PC-9 (cell line): ENCODE data around the gene IRAG1. TPM values are rescaled to one million over a fixed set of nuclear protein-coding genes. Genes with fewer than 3 reads are reported as not detected.
A peak's percentile ranks its signal among the peaks of the same experiment; 100 is the strongest.

Source experiments
- BruUV-seq: library from RNA; stranded (reverse); fragments of 400-500 nt; replicated peaks from 2 replicates; lab custom pipeline; 2021; lab: Mats Ljungman, UMichigan
- CTCF ChIA-PET: fragments of 300-600 bp; sonication (Branson Sonifier 250); formaldehyde crosslinking; loops from one replicate; lab custom pipeline; 2022; ENCODE audit warnings: antibody characterized with exemption; lab: Charles Lee
- POLR2A ChIA-PET: fragments of 300-600 bp; sonication (Branson Sonifier 250); formaldehyde crosslinking; loops from one replicate; lab custom pipeline; 2022; ENCODE audit warnings: antibody characterized with exemption; ENCODE audit not compliant: unreplicated experiment; lab: Charles Lee
- DNase-seq, 2 experiments: peaks; one replicate each; pipeline versions ENCODE4 v3.0.0 to v3.0.0-alpha.2; 2015 to 2022; ENCODE audit warnings: mixed read lengths in 1 of 2
- H2AFZ ChIP-seq: fragments of 200-600 bp; sonication (generic); 2 replicates; pipeline ENCODE4 v1.8.1; 2017; ENCODE audit warnings: antibody characterized with exemption
- H3F3A ChIP-seq: fragments of 200-600 bp; sonication (generic); 2 replicates; pipeline ENCODE4 v1.8.1; 2017; ENCODE audit warnings: antibody characterized with exemption, mild to moderate bottlenecking, low read depth; ENCODE audit not compliant: insufficient read depth
- H3K27ac ChIP-seq: fragments of 200-600 bp; sonication (generic); 2 replicates; pipeline ENCODE4 v1.6.1; 2016; ENCODE audit warnings: mixed run types
- H3K27me3 ChIP-seq: fragments of 200-600 bp; sonication (generic); 2 replicates; pipeline ENCODE4 v1.6.1; 2016; ENCODE audit warnings: low read depth, mixed run types; ENCODE audit not compliant: insufficient read depth
- H3K36me3 ChIP-seq: fragments of 200-600 bp; sonication (generic); 2 replicates; pipeline ENCODE4 v1.6.1; 2016; ENCODE audit warnings: low read depth, mixed run types
- H3K4me1 ChIP-seq: fragments of 200-600 bp; sonication (generic); replicated peaks from 2 replicates; pipeline ENCODE4 v1.6.1; 2016; ENCODE audit warnings: mixed run types; ENCODE audit not compliant: insufficient read depth
- H3K4me2 ChIP-seq: fragments of 200-600 bp; sonication (generic); 2 replicates; pipeline ENCODE4 v1.6.1; 2017; ENCODE audit warnings: mixed run types
- H3K4me3 ChIP-seq: fragments of 200-600 bp; sonication (generic); 2 replicates; pipeline ENCODE4 v1.6.1; 2016; ENCODE audit warnings: mixed run types
- H3K79me2 ChIP-seq: fragments of 200-600 bp; sonication (generic); 2 replicates; pipeline ENCODE4 v1.6.1; 2017; ENCODE audit warnings: low read depth, mixed run types
- H3K9me2 ChIP-seq: fragments of 200-600 bp; sonication (generic); 2 replicates; pipeline ENCODE4 v1.8.1; 2017; ENCODE audit warnings: mild to moderate bottlenecking; ENCODE audit not compliant: insufficient read depth
- H3K9me3 ChIP-seq: fragments of 200-600 bp; sonication (generic); 2 replicates; pipeline ENCODE4 v1.8.1; 2016; ENCODE audit warnings: low read depth; ENCODE audit not compliant: insufficient read depth
- H4K20me1 ChIP-seq: fragments of 200-600 bp; sonication (generic); 2 replicates; pipeline ENCODE4 v1.8.1; 2017; ENCODE audit not compliant: insufficient read depth
- EZH2 ChIP-seq: fragments of 200-600 bp; sonication (generic); IDR thresholded peaks from 2 replicates; pipeline ENCODE4 v1.8.0; 2017; ENCODE audit warnings: antibody characterized with exemption, low read depth
- intact Hi-C: fragments of 100-400 bp; cut with micrococcal nuclease; formaldehyde crosslinking; loops from one replicate; pipeline ENCODE4 v1.10.0; 2022; ENCODE audit not compliant: unreplicated experiment
- total RNA-seq: library from RNA; stranded (reverse); gene quantifications from 2 replicates; pipeline ENCODE4 v1.2.3, GENCODE V29; 2021
- TF ChIP-seq, protein P1 (sequence below): fragments of 200-600 bp; sonication (generic); conservative IDR thresholded peaks from 2 replicates; pipeline ENCODE4 v1.6.1; 2017; ENCODE audit warnings: mixed run types, antibody characterized with exemption, mild to moderate bottlenecking, moderate library complexity

Gene IRAG1
- total RNA-seq, 1 experiment from 2014 or later, result 1.3 TPM

GRCh38 chr11:10735481-10736475 lies 42.2 kb upstream of the IRAG1 start:
- intact Hi-C loops, result loop anchor here (1.0 to 5.0 kb wide), 9 partner anchors 81 to 528 kb away; partner anchors contain the start of gene ADM
- H3K79me2 ChIP-seq, result no peaks in the 10 kb centered on the region
- ChIA-PET CTCF (interaction anchor here (0.6 to 1.9 kb wide), 4 partner anchors 195 to 330 kb away, joined by 3 to 13 read pairs (median 6); partner anchors contain the start of gene RNF141), POLR2A (no interaction called here)
- H3K36me3 ChIP-seq, result no peaks in the 10 kb centered on the region
- H3K27me3 ChIP-seq, result no peaks in the 10 kb centered on the region
- peak overlapping the region; percentile 39; the same call in 1 of the 2 replicates for H3K4me3 ChIP-seq
- H3K27ac ChIP-seq, result peak overlapping the region; percentile 78
- H2AFZ ChIP-seq, result 0 out of 2 replicates have a peak overlapping the region, but pooled peaks have one; percentile 48
- no peaks in the 10 kb centered on the region for H3K9me2 ChIP-seq
- peaks cover 6% of the 10 kb centered on the region; the same call in 1 of the 2 replicates for H3F3A ChIP-seq
- peaks cover 5% of the 10 kb centered on the region; the same call in 1 of the 2 replicates for H3K4me1 ChIP-seq
- H3K4me2 ChIP-seq, result peak overlapping the region; percentile 67
- no peaks in the 10 kb centered on the region for H4K20me1 ChIP-seq
- no TSS peak for BruUV-seq
- DNase-seq, result peak; percentile 90 to 93
- no peaks in the 10 kb centered on the region; the same call in 1 of the 2 replicates for H3K9me3 ChIP-seq
- TF ChIP-seq, protein P1, sequence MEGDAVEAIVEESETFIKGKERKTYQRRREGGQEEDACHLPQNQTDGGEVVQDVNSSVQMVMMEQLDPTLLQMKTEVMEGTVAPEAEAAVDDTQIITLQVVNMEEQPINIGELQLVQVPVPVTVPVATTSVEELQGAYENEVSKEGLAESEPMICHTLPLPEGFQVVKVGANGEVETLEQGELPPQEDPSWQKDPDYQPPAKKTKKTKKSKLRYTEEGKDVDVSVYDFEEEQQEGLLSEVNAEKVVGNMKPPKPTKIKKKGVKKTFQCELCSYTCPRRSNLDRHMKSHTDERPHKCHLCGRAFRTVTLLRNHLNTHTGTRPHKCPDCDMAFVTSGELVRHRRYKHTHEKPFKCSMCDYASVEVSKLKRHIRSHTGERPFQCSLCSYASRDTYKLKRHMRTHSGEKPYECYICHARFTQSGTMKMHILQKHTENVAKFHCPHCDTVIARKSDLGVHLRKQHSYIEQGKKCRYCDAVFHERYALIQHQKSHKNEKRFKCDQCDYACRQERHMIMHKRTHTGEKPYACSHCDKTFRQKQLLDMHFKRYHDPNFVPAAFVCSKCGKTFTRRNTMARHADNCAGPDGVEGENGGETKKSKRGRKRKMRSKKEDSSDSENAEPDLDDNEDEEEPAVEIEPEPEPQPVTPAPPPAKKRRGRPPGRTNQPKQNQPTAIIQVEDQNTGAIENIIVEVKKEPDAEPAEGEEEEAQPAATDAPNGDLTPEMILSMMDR, result peak; percentile 90
- no peak for TF ChIP-seq EZH2

DNA sequence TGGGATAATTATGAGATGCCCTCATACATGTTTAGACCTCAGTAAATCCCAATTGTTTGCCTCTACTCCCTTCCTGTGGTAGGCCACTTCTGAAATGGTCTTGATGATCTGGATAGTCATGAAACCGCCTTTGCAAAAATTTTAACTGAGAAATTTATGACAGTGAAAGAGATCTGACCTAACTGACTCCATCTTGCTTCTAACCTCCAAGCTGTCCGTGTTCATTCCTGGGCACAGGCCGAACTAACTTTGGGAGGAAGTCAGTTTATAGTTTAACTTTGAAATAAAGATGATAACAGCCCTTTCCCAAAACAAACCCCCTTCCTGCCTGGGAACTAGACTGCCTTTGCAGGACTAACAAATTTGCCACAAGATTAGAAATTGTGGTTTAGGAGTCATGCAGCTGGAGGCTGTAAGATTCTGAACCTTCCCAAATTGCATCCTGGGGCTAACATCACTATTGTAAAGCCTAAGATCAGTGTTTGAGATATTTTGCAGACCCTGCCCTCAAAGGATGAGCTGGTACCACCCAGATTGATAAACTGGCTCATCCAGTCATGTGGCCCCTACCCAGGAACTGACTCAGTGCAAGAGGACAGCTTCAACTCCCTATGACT lies 37.6 kb upstream of the IRAG1 start:
- TF ChIP-seq EZH2, result no peak
- TF ChIP-seq, protein P1, result no peak
- Histone ChIP-seq H4K20me1 (no peaks in the 10 kb centered on the region), H3F3A (peaks cover under 1% of the 10 kb centered on the region; the same call in 1 of the 2 replicates), H3K36me3 (no peaks in the 10 kb centered on the region), H3K27me3 (no peaks in the 10 kb centered on the region), H3K4me1 (peaks cover 5% of the 10 kb centered on the region; the same call in 1 of the 2 replicates), H2AFZ (no peak overlapping the region), H3K4me3 (no peak overlapping the region), H3K27ac (no peak overlapping the region), H3K79me2 (no peaks in the 10 kb centered on the region), H3K4me2 (no peak overlapping the region), H3K9me3 (no peaks in the 10 kb centered on the region; the same call in 1 of the 2 replicates), H3K9me2 (no peaks in the 10 kb centered on the region)
- ChIA-PET POLR2A (no interaction called here), CTCF (no interaction called here)
- DNase-seq, result no peak
- intact Hi-C loops, result no loop called here
- no TSS peak for BruUV-seq

GRCh38 chr11:10730151-10730550 lies 36.6 kb upstream of the IRAG1 start:
- no peaks in the 10 kb centered on the region; the same call in 1 of the 2 replicates for H3K9me3 ChIP-seq
- no peak for DNase-seq
- no peaks in the 10 kb centered on the region for H3F3A ChIP-seq
- no peak overlapping the region for H2AFZ ChIP-seq
- no peaks in the 10 kb centered on the region for H3K79me2 ChIP-seq
- ChIA-PET POLR2A (no interaction called here), CTCF (no interaction called here)
- H3K4me1 ChIP-seq, result 0 out of 2 replicates have a peak, but pooled peaks cover under 1% of the 10 kb centered on the region
- no peaks in the 10 kb centered on the region for H3K36me3 ChIP-seq
- no peaks in the 10 kb centered on the region for H3K9me2 ChIP-seq
- no TSS peak for BruUV-seq
- intact Hi-C loops, result no loop called here
- H3K27ac ChIP-seq, result no peak overlapping the region
- no peak overlapping the region for H3K4me3 ChIP-seq
- H4K20me1 ChIP-seq, result no peaks in the 10 kb centered on the region
- H3K4me2 ChIP-seq, result no peak overlapping the region
- TF ChIP-seq EZH2, result no peak
- TF ChIP-seq, protein P1, result no peak
- no peaks in the 10 kb centered on the region for H3K27me3 ChIP-seq
